Cardiac muscle cell (in vitro differentiated cells and primary cell): ENCODE measurements around the gene AUTS2. TPM values are rescaled to one million over a fixed set of nuclear protein-coding genes. Genes with fewer than 3 reads are reported as not detected.
A peak's percentile ranks its signal among the peaks of the same experiment; 100 is the strongest.

Experiments
- DNase-seq, 2 donors: peaks; one replicate each; pipeline versions ENCODE4 v3.0.0 to v3.0.0-alpha.2; 2010 to 2017; ENCODE audit warnings: low read depth in 1 of 2, low spot score in 1 of 2
- H3K27ac ChIP-seq: fragments of 200-600 bp; sonication (generic); 2 replicates; pipeline ENCODE4 v1.5.1; 2016
- H3K27me3 ChIP-seq: fragments of 200-600 bp; sonication (generic); 2 replicates; pipeline ENCODE4 v1.6.0; 2016; ENCODE audit warnings: control low read depth
- H3K36me3 ChIP-seq: fragments of 200-600 bp; sonication (generic); 2 replicates; pipeline ENCODE4 v1.5.1; 2016; ENCODE audit warnings: control low read depth
- H3K4me1 ChIP-seq: fragments of 200-600 bp; sonication (generic); 2 replicates; pipeline ENCODE4 v1.8.1; 2017; ENCODE audit warnings: low read depth, mild to moderate bottlenecking, mixed run types
- H3K4me3 ChIP-seq: fragments of 200-600 bp; sonication (generic); 2 replicates; pipeline ENCODE4 v1.5.1; 2016; ENCODE audit warnings: mild to moderate bottlenecking
- H3K9me3 ChIP-seq: fragments of 200-600 bp; sonication (generic); 2 replicates; pipeline ENCODE4 v1.5.1; 2017; ENCODE audit warnings: low read depth, mild to moderate bottlenecking, control low read depth
- CTCF ChIP-seq: IDR thresholded peaks from 2 replicates; pipeline ENCODE4 v1.5.1; 2012; ENCODE audit warnings: low read depth, mild to moderate bottlenecking, low read length
- polyA plus RNA-seq: library from polyadenylated mRNA; unstranded; fragments of >200 nt; fragmentation: Nextera tagmentation; extraction: Ambion mirVana; gene quantifications from 2 replicates; pipeline ENCODE4 v1.2.1, GENCODE V29; 2016
- total RNA-seq: library from RNA; depleted of rRNA; stranded (reverse); fragments of >200 nt; gene quantifications from 2 replicates; pipeline ENCODE4 v1.2.3, GENCODE V29; 2016

Gene AUTS2
- total and polyA plus RNA-seq, 2 experiments from 2014 or later, result 41.0 to 45.5 TPM

- H3K9me3 ChIP-seq, result no peaks in the 10 kb centered on the region
- H3K27ac ChIP-seq, result no peak overlapping the region
- H3K4me3 ChIP-seq, result no peak overlapping the region
- no peaks in the 10 kb centered on the region for H3K27me3 ChIP-seq
- TF ChIP-seq CTCF, result no peak
- H3K36me3 ChIP-seq, result no peaks in the 10 kb centered on the region
- H3K4me1 ChIP-seq, result peaks cover 19% of the 10 kb centered on the region
- no peak for DNase-seq
Measured at GRCh38 chr7:70389531-70390151, 791.4 kb downstream of the AUTS2 start.

- Histone ChIP-seq H3K27me3 (no peaks in the 10 kb centered on the region), H3K27ac (no peak overlapping the region), H3K36me3 (no peaks in the 10 kb centered on the region), H3K9me3 (no peaks in the 10 kb centered on the region), H3K4me1 (peaks cover 19% of the 10 kb centered on the region), H3K4me3 (no peak overlapping the region)
- no peak for DNase-seq
- no peak for TF ChIP-seq CTCF
Measured at GRCh38 chr7:70390251-70390650, 792.0 kb downstream of the AUTS2 start.

- peak; percentile 18 to 28 for DNase-seq
- Histone ChIP-seq H3K4me1 (peaks cover 25% of the 10 kb centered on the region), H3K27ac (no peak overlapping the region), H3K27me3 (no peaks in the 10 kb centered on the region), H3K9me3 (no peaks in the 10 kb centered on the region), H3K4me3 (no peak overlapping the region), H3K36me3 (no peaks in the 10 kb centered on the region)
- no peak for TF ChIP-seq CTCF
Measured at GRCh38 chr7:70392256-70392876, 794.1 kb downstream of the AUTS2 start.

- DNase-seq, result no peak
- Histone ChIP-seq H3K4me3 (no peak overlapping the region), H3K27ac (no peak overlapping the region), H3K27me3 (no peaks in the 10 kb centered on the region), H3K9me3 (no peaks in the 10 kb centered on the region), H3K4me1 (peaks cover 25% of the 10 kb centered on the region), H3K36me3 (no peaks in the 10 kb centered on the region)
- no peak for TF ChIP-seq CTCF
Measured at GRCh38 chr7:70392877-70393435, 794.7 kb downstream of the AUTS2 start.

GRCh38 chr7:70393956-70394355 is 795.7 kb downstream of the AUTS2 start:
- no peak for TF ChIP-seq CTCF
- DNase-seq, result no peak
- H3K4me3 ChIP-seq, result no peak overlapping the region
- H3K27me3 ChIP-seq, result no peaks in the 10 kb centered on the region
- H3K36me3 ChIP-seq, result no peaks in the 10 kb centered on the region
- peaks cover 25% of the 10 kb centered on the region for H3K4me1 ChIP-seq
- no peaks in the 10 kb centered on the region for H3K9me3 ChIP-seq
- H3K27ac ChIP-seq, result no peak overlapping the region
